SK-N-SH (cell line): ENCODE data around the gene AP3S1. TPM values are rescaled to one million over a fixed set of nuclear protein-coding genes. Genes with fewer than 3 reads are reported as not detected.

Experiments used
- CTCF ChIA-PET: fragments of 300-600, 350-600 bp; formaldehyde crosslinking; extraction: SDS; loops from one replicate; lab custom pipeline; 2021; lab: Yijun Ruan, JAX
- POLR2A ChIA-PET: fragments of 350-600 bp; sonication (Branson Sonifier 250); formaldehyde crosslinking; extraction: SDS; loops from one replicate; lab custom pipeline; 2020; ENCODE audit warnings: antibody characterized with exemption, inconsistent platforms; lab: Yijun Ruan, JAX
- DNase-seq: peaks from one replicate; pipeline ENCODE4 v3.0.0; 2012
- H2AFZ ChIP-seq: fragments of 200-600 bp; sonication (generic); 2 replicates; pipeline ENCODE4 v1.8.1; 2016; ENCODE audit warnings: antibody characterized with exemption, mild to moderate bottlenecking, low read depth
- H3F3A ChIP-seq: fragments of 200-600 bp; sonication (generic); replicated peaks from 2 replicates; pipeline ENCODE3; 2016; ENCODE audit warnings: antibody characterized with exemption, mild to moderate bottlenecking; ENCODE audit not compliant: insufficient read depth
- H3K27ac ChIP-seq, 2 experiments: fragments of 200-500 bp in 1 of 2; fragments of 200-600 bp in 1 of 2; sonication (Bioruptor generic) in 1 of 2; sonication (generic), shearing (Covaris generic) in 1 of 2; 2 replicates each; pipeline versions ENCODE4 v1.5.1 to v1.6.1; 2014 to 2016; ENCODE audit warnings: low read depth in 2 of 2, inconsistent platforms in 1 of 2, low read length in 1 of 2, mild to moderate bottlenecking in 1 of 2, mixed read lengths in 1 of 2
- H3K27me3 ChIP-seq: fragments of 200-600 bp; sonication (generic), shearing (Covaris generic); 2 replicates; pipeline ENCODE4 v1.6.1; 2016; ENCODE audit warnings: mixed run types; ENCODE audit not compliant: insufficient read depth
- H3K36me3 ChIP-seq, 2 experiments: fragments of 200-500 bp in 1 of 2; fragments of 200-600 bp in 1 of 2; sonication (Bioruptor generic) in 1 of 2; sonication (generic) in 1 of 2; replicated peaks in 1 of 2; 2 replicates each; pipeline versions ENCODE3 to v1.5.1; 2014 to 2016; ENCODE audit warnings: low read length in 1 of 2, mild to moderate bottlenecking in 1 of 2; ENCODE audit not compliant: insufficient read depth in 2 of 2, control insufficient read depth in 1 of 2
- H3K4me1 ChIP-seq, 2 experiments: fragments of 200-500 bp in 1 of 2; fragments of 200-600 bp in 1 of 2; sonication (Bioruptor generic) in 1 of 2; sonication (generic), shearing (Covaris generic) in 1 of 2; 2 replicates each; pipeline versions ENCODE4 v1.5.1 to v1.6.1; 2014 to 2016; ENCODE audit warnings: low read depth in 1 of 2, low read length in 1 of 2, mixed run types in 1 of 2; ENCODE audit not compliant: insufficient read depth in 2 of 2, control insufficient read depth in 1 of 2
- H3K4me2 ChIP-seq: fragments of 200-600 bp; sonication (generic), shearing (Covaris generic); 2 replicates; pipeline ENCODE4 v1.6.1; 2017; ENCODE audit warnings: mixed run types
- H3K4me3 ChIP-seq, 2 experiments: fragments of 200-500 bp in 1 of 2; fragments of 200-600 bp in 1 of 2; sonication (Bioruptor generic) in 1 of 2; sonication (generic), shearing (Covaris generic) in 1 of 2; 2 replicates each; pipeline versions ENCODE4 v1.5.1 to v1.8.1; 2014 to 2016; ENCODE audit warnings: low read depth in 2 of 2, inconsistent platforms in 1 of 2, low read length in 1 of 2, mild to moderate bottlenecking in 1 of 2, mixed read lengths in 1 of 2, moderate library complexity in 1 of 2
- H3K79me2 ChIP-seq: fragments of 200-600 bp; sonication (generic); 2 replicates; pipeline ENCODE4 v1.8.1; 2017; ENCODE audit warnings: mild to moderate bottlenecking; ENCODE audit not compliant: insufficient read depth
- H3K9ac ChIP-seq: fragments of 200-600 bp; sonication (generic); 2 replicates; pipeline ENCODE4 v1.6.1; 2017; ENCODE audit warnings: mixed run types
- H3K9me2 ChIP-seq: fragments of 200-600 bp; sonication (generic); 2 replicates; pipeline ENCODE4 v1.6.1; 2017; ENCODE audit warnings: mixed run types
- H3K9me3 ChIP-seq: fragments of 200-600 bp; sonication (generic); 2 replicates; pipeline ENCODE4 v1.6.1; 2017; ENCODE audit warnings: mixed run types, mild to moderate bottlenecking, moderate library complexity
- H4K20me1 ChIP-seq: fragments of 200-600 bp; sonication (generic); 2 replicates; pipeline ENCODE4 v1.6.1; 2017; ENCODE audit warnings: mild to moderate bottlenecking, mixed run types; ENCODE audit not compliant: insufficient read depth
- FOXM1 ChIP-seq: IDR thresholded peaks from 2 replicates; pipeline ENCODE4 v1.4.0; 2012; ENCODE audit warnings: low read depth, mild to moderate bottlenecking
- GABPA ChIP-seq: IDR thresholded peaks from 2 replicates; pipeline ENCODE4 v1.4.0; 2012; ENCODE audit warnings: low read depth, mild to moderate bottlenecking
- GATA2 ChIP-seq: sonication (generic); formaldehyde crosslinking; IDR thresholded peaks from 2 replicates; pipeline ENCODE4 v1.5.0; 2020; ENCODE audit warnings: mild to moderate bottlenecking, missing genetic modification reagents
- JUND ChIP-seq: IDR thresholded peaks from 2 replicates; pipeline ENCODE4 v1.4.0; 2012
- MEF2A ChIP-seq: IDR thresholded peaks from 2 replicates; pipeline ENCODE4 v1.4.0; 2012; ENCODE audit warnings: low read depth, borderline replicate concordance
- MXI1 ChIP-seq: IDR thresholded peaks from 2 replicates; pipeline ENCODE4 v1.6.1; 2012; ENCODE audit warnings: mild to moderate bottlenecking, low read depth, low read length, improper control_type of control experiment
- NFIC ChIP-seq: IDR thresholded peaks from 2 replicates; pipeline ENCODE4 v1.4.0; 2012; ENCODE audit warnings: borderline replicate concordance
- RAD21 ChIP-seq: IDR thresholded peaks from 2 replicates; pipeline ENCODE4 v1.6.1; 2012; ENCODE audit warnings: mild to moderate bottlenecking, low read length
- RCOR1 ChIP-seq: fragments of 150-350 bp; IDR thresholded peaks from 2 replicates; pipeline ENCODE4 v1.6.1; 2017; ENCODE audit warnings: antibody characterized with exemption, low read length
- SIN3A ChIP-seq: IDR thresholded peaks from 2 replicates; pipeline ENCODE4 v1.6.1; 2012; ENCODE audit warnings: low read depth, mild to moderate bottlenecking, low read length, moderate library complexity, borderline replicate concordance
- SMC3 ChIP-seq: IDR thresholded peaks from 2 replicates; pipeline ENCODE4 v1.6.1; 2012; ENCODE audit warnings: low read depth, low read length, improper control_type of control experiment
- TCF12 ChIP-seq: IDR thresholded peaks from 2 replicates; pipeline ENCODE4 v1.4.0; 2012
- WGBS: methylation state at CpG from one replicate; pipeline ENCODE4 v1.1.6; 2017; ENCODE audit warnings: low lambda C conversion rate; 5-methylcytosine and 5-hydroxymethylcytosine counted together
- polyA plus RNA-seq, 3 experiments: library from polyadenylated mRNA; depleted of rRNA; stranded (reverse); fragments of >200 nt; gene quantifications; 2 replicates each; pipeline ENCODE4 v1.2.3, GENCODE V29; 2012
- TF ChIP-seq, protein P1 (sequence below): IDR thresholded peaks from 2 replicates; pipeline ENCODE4 v1.4.0; 2012; ENCODE audit warnings: low read depth, borderline replicate concordance
- TF ChIP-seq, protein P2 (sequence below): fragments of 150-350 bp; IDR thresholded peaks from 2 replicates; pipeline ENCODE4 v1.6.1; 2016; ENCODE audit warnings: mild to moderate bottlenecking, low read depth, low read length
- TF ChIP-seq, protein P3 (sequence below): IDR thresholded peaks from 2 replicates; pipeline ENCODE4 v1.4.0; 2012; ENCODE audit warnings: low read depth, borderline replicate concordance
- TF ChIP-seq, protein P4 (sequence below): fragments of 200-600 bp; sonication (generic); IDR thresholded peaks from 2 replicates; pipeline ENCODE4 v1.6.1; 2017; ENCODE audit warnings: antibody characterized with exemption, mild to moderate bottlenecking, moderate library complexity

AP3S1 gene
- polyA plus RNA-seq, 1 of the 3 experiments (the other 2 are of a cell fraction), result 21.6 TPM

DNA sequence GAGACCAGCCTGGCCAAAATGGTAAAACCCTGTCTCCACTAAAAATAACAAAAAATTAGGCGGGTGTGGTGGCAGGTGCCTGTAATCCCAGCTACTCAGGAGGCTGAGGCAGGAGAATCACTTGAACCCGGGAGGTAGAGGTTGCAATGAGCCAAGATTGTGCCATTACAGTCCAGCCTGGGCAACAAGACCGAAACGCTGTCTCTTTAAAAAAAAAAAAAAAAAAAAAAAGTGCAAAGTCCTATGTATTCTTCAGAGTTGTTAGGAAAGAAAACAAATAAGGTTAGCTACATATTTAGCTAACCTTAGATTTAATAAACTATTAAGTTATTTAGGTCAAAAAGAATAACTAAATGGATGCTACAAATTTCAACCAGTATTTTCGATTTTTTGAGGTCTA is 11.8 kb upstream of the AP3S1 start:
- Histone ChIP-seq H3K27me3 (no peaks in the 10 kb centered on the region), H3K9me3 (no peaks in the 10 kb centered on the region), H3K4me1 (no peaks in the 10 kb centered on the region), H3F3A (peaks cover 32% of the 10 kb centered on the region), H4K20me1 (no peaks in the 10 kb centered on the region), H3K36me3 (peaks cover 66 to 75% of the 10 kb centered on the region in 2 experiments), H3K4me3 (no peak overlapping the region), H3K27ac (no peak overlapping the region), H3K79me2 (no peaks in the 10 kb centered on the region), H3K9ac (no peak overlapping the region), H3K4me2 (no peak overlapping the region), H3K9me2 (no peaks in the 10 kb centered on the region), H2AFZ (no peak overlapping the region)
- 88% methylated on average over 5 of the region's 5 CpGs for WGBS
- DNase-seq, result no peak
- POLR2A ChIA-PET, result no interaction called here
- no peak for TF ChIP-seq JUND
- TF ChIP-seq, protein P1, sequence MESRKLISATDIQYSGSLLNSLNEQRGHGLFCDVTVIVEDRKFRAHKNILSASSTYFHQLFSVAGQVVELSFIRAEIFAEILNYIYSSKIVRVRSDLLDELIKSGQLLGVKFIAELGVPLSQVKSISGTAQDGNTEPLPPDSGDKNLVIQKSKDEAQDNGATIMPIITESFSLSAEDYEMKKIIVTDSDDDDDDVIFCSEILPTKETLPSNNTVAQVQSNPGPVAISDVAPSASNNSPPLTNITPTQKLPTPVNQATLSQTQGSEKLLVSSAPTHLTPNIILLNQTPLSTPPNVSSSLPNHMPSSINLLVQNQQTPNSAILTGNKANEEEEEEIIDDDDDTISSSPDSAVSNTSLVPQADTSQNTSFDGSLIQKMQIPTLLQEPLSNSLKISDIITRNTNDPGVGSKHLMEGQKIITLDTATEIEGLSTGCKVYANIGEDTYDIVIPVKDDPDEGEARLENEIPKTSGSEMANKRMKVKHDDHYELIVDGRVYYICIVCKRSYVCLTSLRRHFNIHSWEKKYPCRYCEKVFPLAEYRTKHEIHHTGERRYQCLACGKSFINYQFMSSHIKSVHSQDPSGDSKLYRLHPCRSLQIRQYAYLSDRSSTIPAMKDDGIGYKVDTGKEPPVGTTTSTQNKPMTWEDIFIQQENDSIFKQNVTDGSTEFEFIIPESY, result no peak
- TF ChIP-seq, protein P2, sequence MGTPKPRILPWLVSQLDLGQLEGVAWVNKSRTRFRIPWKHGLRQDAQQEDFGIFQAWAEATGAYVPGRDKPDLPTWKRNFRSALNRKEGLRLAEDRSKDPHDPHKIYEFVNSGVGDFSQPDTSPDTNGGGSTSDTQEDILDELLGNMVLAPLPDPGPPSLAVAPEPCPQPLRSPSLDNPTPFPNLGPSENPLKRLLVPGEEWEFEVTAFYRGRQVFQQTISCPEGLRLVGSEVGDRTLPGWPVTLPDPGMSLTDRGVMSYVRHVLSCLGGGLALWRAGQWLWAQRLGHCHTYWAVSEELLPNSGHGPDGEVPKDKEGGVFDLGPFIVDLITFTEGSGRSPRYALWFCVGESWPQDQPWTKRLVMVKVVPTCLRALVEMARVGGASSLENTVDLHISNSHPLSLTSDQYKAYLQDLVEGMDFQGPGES, result no peak
- no peak for TF ChIP-seq GATA2 (CRISPR knock-in tag)
- TF ChIP-seq FOXM1, result no peak
- no peak for TF ChIP-seq NFIC
- no peak for TF ChIP-seq RCOR1
- TF ChIP-seq GABPA, result no peak
- TF ChIP-seq, protein P3, sequence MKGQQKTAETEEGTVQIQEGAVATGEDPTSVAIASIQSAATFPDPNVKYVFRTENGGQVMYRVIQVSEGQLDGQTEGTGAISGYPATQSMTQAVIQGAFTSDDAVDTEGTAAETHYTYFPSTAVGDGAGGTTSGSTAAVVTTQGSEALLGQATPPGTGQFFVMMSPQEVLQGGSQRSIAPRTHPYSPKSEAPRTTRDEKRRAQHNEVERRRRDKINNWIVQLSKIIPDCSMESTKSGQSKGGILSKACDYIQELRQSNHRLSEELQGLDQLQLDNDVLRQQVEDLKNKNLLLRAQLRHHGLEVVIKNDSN, result no peak
- no peak for TF ChIP-seq MEF2A
- CTCF ChIA-PET, result interaction anchor here (0.6 kb wide), 1 partner anchor 10 kb away, joined by 3 read pairs; no protein-coding TSS in a partner anchor

DNA sequence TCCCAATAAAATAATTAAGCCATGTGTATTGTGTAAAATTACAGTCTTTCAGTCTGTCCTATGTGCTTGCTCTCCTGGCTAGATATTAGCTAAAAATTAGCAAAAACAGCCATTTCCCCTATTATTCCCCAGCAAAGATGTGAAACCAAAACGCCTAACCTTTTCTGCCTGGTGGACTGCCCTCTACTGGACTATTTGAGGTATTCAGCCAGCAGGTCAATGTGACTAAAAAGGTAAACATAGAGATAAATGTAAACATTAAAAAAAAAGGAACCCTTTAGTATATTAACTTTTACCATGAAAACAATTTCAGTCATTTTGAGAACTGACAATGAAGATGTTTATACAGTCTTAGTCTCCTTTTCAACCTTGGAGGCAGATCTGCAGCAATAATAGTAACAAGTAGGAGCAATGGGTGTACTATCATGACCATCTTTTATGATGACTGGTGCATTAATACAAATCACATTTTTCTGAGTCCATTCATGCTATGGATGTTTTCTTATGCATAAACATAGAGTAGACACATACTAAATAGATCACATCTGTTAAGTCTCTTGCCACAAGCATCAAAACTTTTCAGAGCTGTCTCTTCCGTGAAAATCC is 10.5 kb upstream of the AP3S1 start:
- Histone ChIP-seq H3K36me3 (peaks cover 80 to 86% of the 10 kb centered on the region in 2 experiments), H3K9me3 (no peaks in the 10 kb centered on the region)
- CTCF ChIA-PET, result interaction anchor here (0.5 to 2.7 kb wide), 18 partner anchors 8 to 522 kb away, joined by 3 to 23 read pairs (median 4); partner anchors contain the start of genes AP3S1, ATG12, CDO1 and TMED7

More for the DNA sequence above, 10.5 kb upstream of the AP3S1 start:
- H2AFZ ChIP-seq, result no peak overlapping the region
- peaks cover 10% of the 10 kb centered on the region; the same call in 1 of the 2 replicates for H3K79me2 ChIP-seq
- H3K4me2 ChIP-seq, result no peak overlapping the region
- POLR2A ChIA-PET, result no interaction called here
- peaks cover 32% of the 10 kb centered on the region for H3F3A ChIP-seq
- H3K27ac ChIP-seq, result no peak overlapping the region
- TF ChIP-seq SIN3A, result no peak
- TF ChIP-seq MXI1, result no peak
- peak; percentile 68 for TF ChIP-seq RAD21
- peak; percentile 68 for TF ChIP-seq SMC3
- TF ChIP-seq, protein P2, result no peak
- TF ChIP-seq, protein P4, sequence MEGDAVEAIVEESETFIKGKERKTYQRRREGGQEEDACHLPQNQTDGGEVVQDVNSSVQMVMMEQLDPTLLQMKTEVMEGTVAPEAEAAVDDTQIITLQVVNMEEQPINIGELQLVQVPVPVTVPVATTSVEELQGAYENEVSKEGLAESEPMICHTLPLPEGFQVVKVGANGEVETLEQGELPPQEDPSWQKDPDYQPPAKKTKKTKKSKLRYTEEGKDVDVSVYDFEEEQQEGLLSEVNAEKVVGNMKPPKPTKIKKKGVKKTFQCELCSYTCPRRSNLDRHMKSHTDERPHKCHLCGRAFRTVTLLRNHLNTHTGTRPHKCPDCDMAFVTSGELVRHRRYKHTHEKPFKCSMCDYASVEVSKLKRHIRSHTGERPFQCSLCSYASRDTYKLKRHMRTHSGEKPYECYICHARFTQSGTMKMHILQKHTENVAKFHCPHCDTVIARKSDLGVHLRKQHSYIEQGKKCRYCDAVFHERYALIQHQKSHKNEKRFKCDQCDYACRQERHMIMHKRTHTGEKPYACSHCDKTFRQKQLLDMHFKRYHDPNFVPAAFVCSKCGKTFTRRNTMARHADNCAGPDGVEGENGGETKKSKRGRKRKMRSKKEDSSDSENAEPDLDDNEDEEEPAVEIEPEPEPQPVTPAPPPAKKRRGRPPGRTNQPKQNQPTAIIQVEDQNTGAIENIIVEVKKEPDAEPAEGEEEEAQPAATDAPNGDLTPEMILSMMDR, result peak; percentile 93
- no peak for TF ChIP-seq TCF12
- no peaks in the 10 kb centered on the region for H3K9me2 ChIP-seq
- no peaks in the 10 kb centered on the region for H3K4me1 ChIP-seq
- peak; percentile 46 for DNase-seq
- no peak overlapping the region for H3K4me3 ChIP-seq
- H3K27me3 ChIP-seq, result no peaks in the 10 kb centered on the region
- H4K20me1 ChIP-seq, result 0 out of 2 replicates have a peak, but pooled peaks cover 3% of the 10 kb centered on the region
- no peak overlapping the region for H3K9ac ChIP-seq
- 48% methylated on average over 2 of the region's 2 CpGs for WGBS
